MG63 (cell line): Measurements from ENCODE around the gene STX5. TPM values are rescaled to one million over a fixed set of nuclear protein-coding genes. Genes with fewer than 3 reads are reported as not detected.
"Not testable (repeated sequence)": the region's sequence is repeated elsewhere in the genome, so short reads cannot be mapped to it uniquely, and the experiment has no call there.

Source experiments
- DNase-seq: peaks from one replicate; pipeline ENCODE4 v3.0.0-alpha.2; 2020
- H3K27me3 ChIP-seq: fragments of 250-450 bp; sonication (Bioruptor Pico); 2 replicates; pipeline ENCODE4 v1.5.1; 2020; ENCODE audit warnings: mild to moderate bottlenecking, moderate library complexity
- H3K36me3 ChIP-seq: fragments of 250-450 bp; sonication (Bioruptor Pico); 2 replicates; pipeline ENCODE4 v1.5.1; 2020; ENCODE audit warnings: mild to moderate bottlenecking, moderate library complexity
- H3K4me3 ChIP-seq: fragments of 250-450 bp; sonication (Bioruptor Pico); 2 replicates; pipeline ENCODE4 v1.5.1; 2020; ENCODE audit warnings: mild to moderate bottlenecking, moderate library complexity
- H3K9me3 ChIP-seq: fragments of 250-450 bp; sonication (Bioruptor Pico); 2 replicates; pipeline ENCODE4 v1.5.1; 2020; ENCODE audit warnings: mild to moderate bottlenecking, moderate library complexity
- total RNA-seq: library from RNA; depleted of rRNA; stranded (reverse); fragments of >200 nt; shearing (Covaris generic); gene quantifications from 2 replicates; pipeline ENCODE4 v1.2.3, GENCODE V29; 2014; ENCODE audit warnings: low replicate concordance

The STX5 gene
- total RNA-seq, 1 experiment from 2014 or later = 42.3 TPM

GRCh38 chr11:62856333-62856895, 24.6 kb upstream of the STX5 start:
- DNase-seq = no peak
- H3K36me3 ChIP-seq = peaks cover 77% of the 10 kb centered on the region

GRCh38 chr11:62855571-62856332, 23.9 kb upstream of the STX5 start:
- Histone ChIP-seq H3K36me3 (peaks cover 72% of the 10 kb centered on the region), H3K27me3 (no peaks in the 10 kb centered on the region), H3K9me3 (no peaks in the 10 kb centered on the region), H3K4me3 (peak overlapping the region; percentile 93)
- DNase-seq = peak; percentile 97

More at GRCh38 chr11:62856333-62856895, 24.6 kb upstream of the STX5 start:
- Histone ChIP-seq H3K4me3 (peak overlapping the region; percentile 93), H3K9me3 (no peaks in the 10 kb centered on the region), H3K27me3 (no peaks in the 10 kb centered on the region)

GRCh38 chr11:62854825-62855570, 23.1 kb upstream of the STX5 start:
- Histone ChIP-seq H3K27me3 (no peaks in the 10 kb centered on the region), H3K36me3 (peaks cover 70% of the 10 kb centered on the region), H3K9me3 (no peaks in the 10 kb centered on the region), H3K4me3 (peak overlapping the region; percentile 93)
- no peak for DNase-seq

GRCh38 chr11:62854013-62854824, 22.4 kb upstream of the STX5 start:
- Histone ChIP-seq H3K36me3 (peaks cover 62% of the 10 kb centered on the region), H3K9me3 (no peaks in the 10 kb centered on the region), H3K4me3 (peak overlapping the region; percentile 93), H3K27me3 (no peaks in the 10 kb centered on the region)
- no peak for DNase-seq

- peak overlapping the region; percentile 93 for H3K4me3 ChIP-seq
- DNase-seq = no peak
- peaks cover 61% of the 10 kb centered on the region for H3K36me3 ChIP-seq
- H3K9me3 ChIP-seq = no peaks in the 10 kb centered on the region
- no peaks in the 10 kb centered on the region for H3K27me3 ChIP-seq
These were observed 21.6 kb upstream of the STX5 start for GRCh38 chr11:62853279-62853965.

- no peak for DNase-seq
- Histone ChIP-seq H3K4me3 (peak overlapping the region; percentile 93), H3K27me3 (no peaks in the 10 kb centered on the region), H3K36me3 (peaks cover 53% of the 10 kb centered on the region), H3K9me3 (no peaks in the 10 kb centered on the region)
These were observed 20.8 kb upstream of the STX5 start for GRCh38 chr11:62852523-62853188.

GRCh38 chr11:62851807-62852522, 20.1 kb upstream of the STX5 start:
- peak overlapping the region; percentile 93 for H3K4me3 ChIP-seq
- DNase-seq = no peak
- H3K27me3 ChIP-seq = no peaks in the 10 kb centered on the region
- no peaks in the 10 kb centered on the region for H3K9me3 ChIP-seq
- peaks cover 48% of the 10 kb centered on the region for H3K36me3 ChIP-seq

- peak; percentile 43 for DNase-seq
- no peak overlapping the region for H3K4me3 ChIP-seq
- H3K9me3 ChIP-seq = no peaks in the 10 kb centered on the region
- H3K36me3 ChIP-seq = peaks cover 41% of the 10 kb centered on the region
- no peaks in the 10 kb centered on the region for H3K27me3 ChIP-seq
These were observed 19.3 kb upstream of the STX5 start for GRCh38 chr11:62850911-62851806.

GRCh38 chr11:62847767-62848314, 16.0 kb upstream of the STX5 start:
- H3K27me3 ChIP-seq = no peaks in the 10 kb centered on the region
- DNase-seq = no peak
- no peaks in the 10 kb centered on the region for H3K9me3 ChIP-seq
- H3K36me3 ChIP-seq = peaks cover 12% of the 10 kb centered on the region
- no peak overlapping the region for H3K4me3 ChIP-seq

- Histone ChIP-seq H3K9me3 (no peaks in the 10 kb centered on the region), H3K36me3 (no peaks in the 10 kb centered on the region)
- DNase-seq = no peak
These were observed 14.3 kb upstream of the STX5 start for GRCh38 chr11:62846177-62846576.

GRCh38 chr11:62844154-62844553, 12.3 kb upstream of the STX5 start:
- Histone ChIP-seq H3K36me3 (no peaks in the 10 kb centered on the region; the same call in 1 of the 2 replicates), H3K27me3 (no peaks in the 10 kb centered on the region), H3K9me3 (no peaks in the 10 kb centered on the region), H3K4me3 (no peak overlapping the region)
- no peak for DNase-seq

More at GRCh38 chr11:62846177-62846576, 14.3 kb upstream of the STX5 start:
- H3K4me3 ChIP-seq = no peak overlapping the region
- no peaks in the 10 kb centered on the region for H3K27me3 ChIP-seq

GRCh38 chr11:62843466-62843865, 11.6 kb upstream of the STX5 start:
- DNase-seq = no peak
- Histone ChIP-seq H3K27me3 (no peaks in the 10 kb centered on the region), H3K36me3 (no peaks in the 10 kb centered on the region; the same call in 1 of the 2 replicates), H3K9me3 (no peaks in the 10 kb centered on the region), H3K4me3 (no peak overlapping the region)

GRCh38 chr11:62842891-62843290, 11.0 kb upstream of the STX5 start:
- not testable (repeated sequence) for H3K36me3 ChIP-seq, DNase-seq, H3K27me3 ChIP-seq, H3K4me3 ChIP-seq, H3K9me3 ChIP-seq

- no peaks in the 10 kb centered on the region for H3K27me3 ChIP-seq
- peak overlapping the region; percentile 43 for H3K4me3 ChIP-seq
- H3K9me3 ChIP-seq = no peaks in the 10 kb centered on the region
- peaks cover 7% of the 10 kb centered on the region for H3K36me3 ChIP-seq
- no peak for DNase-seq
These were observed 10.4 kb upstream of the STX5 start for GRCh38 chr11:62842171-62842741.
